AG20443 (cell line): ENCODE measurements around the gene DLST.

Source experiments
- DNase-seq: peaks from one replicate; pipeline ENCODE4 v3.0.0; 2012; ENCODE audit warnings: low spot score, mixed read lengths

DLST gene

DNA sequence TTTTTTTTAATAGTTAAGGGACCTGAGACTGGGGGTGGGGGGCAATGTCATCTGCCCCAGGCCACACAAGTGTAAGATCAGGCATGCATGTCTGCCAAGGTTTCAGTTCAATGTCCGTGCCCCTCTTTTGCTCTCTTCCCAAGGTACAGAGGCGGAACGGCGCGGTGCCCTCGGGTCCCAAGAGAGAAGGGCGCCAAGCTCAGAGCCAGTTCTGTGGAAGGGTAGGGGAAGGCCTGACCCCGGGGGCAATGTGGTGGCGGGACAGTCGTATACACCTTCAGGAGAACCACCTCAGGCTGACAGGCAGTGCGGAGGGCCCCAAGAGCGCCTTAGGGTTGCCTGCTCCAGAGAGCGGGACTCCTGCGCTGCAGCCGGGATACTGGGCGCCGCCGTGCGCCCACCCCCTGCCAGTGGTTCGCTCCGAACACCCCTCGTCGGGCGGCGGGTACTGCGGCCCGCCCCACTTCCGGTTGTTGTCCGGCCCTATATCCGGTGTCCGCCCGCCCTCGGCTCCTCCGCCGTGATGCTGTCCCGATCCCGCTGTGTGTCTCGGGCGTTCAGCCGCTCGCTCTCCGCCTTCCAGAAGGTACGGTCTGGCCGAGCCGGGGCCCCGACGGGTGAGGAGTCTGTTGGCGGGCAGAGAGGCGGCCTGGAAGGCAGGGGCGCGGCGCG, at the start of gene DLST:
DLST (plus strand) TSS at position 486 of the 672 bp plus-strand sequence; CDS start at position 524, 38 bp downstream.
- DNase-seq = peak; percentile 97

DNA sequence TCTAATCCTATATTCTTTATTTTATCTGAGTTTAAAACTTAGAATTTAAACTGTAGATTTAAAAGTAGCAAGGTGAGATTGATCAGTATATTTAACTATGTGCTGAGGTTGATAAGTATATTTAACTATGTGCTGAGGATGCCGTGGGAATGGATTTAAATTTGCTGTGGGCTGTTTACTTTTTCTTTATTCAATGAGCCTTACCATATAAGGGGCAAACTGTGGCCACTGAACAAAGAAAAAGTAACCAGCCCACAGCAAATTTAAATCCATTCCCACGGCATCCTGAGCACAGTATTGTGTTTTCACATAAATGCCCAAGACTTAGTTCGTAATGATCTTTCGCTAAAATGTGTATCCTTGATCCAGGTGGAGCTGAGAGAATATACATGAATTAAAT, 48.9 kb upstream of the DLST start:
- no peak for DNase-seq

DNA sequence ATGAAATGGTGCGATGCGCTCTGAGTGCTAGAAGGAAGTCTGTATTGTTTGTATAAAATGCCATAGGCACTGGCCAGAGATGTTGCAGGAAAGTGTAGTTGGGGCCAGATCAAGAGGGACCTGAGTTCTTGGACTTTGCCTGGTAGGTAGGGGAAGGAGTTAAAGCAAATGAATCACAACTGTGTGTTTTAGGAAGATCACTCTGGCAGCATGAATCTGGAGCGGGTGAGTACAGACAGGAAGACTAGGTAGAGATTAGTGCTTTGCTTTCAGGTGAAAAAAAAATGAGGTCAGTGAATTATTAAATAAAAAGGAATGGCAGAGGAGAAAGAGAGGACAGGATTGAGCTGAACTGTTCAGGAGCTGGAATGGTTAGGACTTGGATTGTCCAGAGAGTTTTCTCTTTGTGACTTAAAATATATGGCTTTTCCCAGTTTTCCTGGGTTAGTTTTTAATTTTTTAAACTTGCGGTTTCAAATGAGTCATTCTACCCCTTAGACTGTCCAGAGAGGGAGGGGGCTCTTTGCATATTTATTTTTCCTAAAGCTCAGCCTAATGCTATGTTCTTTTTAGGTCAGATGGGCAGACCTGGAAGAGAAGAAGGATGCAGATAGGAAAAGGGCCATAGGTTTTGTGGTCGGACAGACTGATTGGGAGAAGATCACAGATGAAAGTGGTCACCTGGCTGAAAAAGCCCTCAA, 46.9 kb upstream of the DLST start:
- no peak for DNase-seq

DNA sequence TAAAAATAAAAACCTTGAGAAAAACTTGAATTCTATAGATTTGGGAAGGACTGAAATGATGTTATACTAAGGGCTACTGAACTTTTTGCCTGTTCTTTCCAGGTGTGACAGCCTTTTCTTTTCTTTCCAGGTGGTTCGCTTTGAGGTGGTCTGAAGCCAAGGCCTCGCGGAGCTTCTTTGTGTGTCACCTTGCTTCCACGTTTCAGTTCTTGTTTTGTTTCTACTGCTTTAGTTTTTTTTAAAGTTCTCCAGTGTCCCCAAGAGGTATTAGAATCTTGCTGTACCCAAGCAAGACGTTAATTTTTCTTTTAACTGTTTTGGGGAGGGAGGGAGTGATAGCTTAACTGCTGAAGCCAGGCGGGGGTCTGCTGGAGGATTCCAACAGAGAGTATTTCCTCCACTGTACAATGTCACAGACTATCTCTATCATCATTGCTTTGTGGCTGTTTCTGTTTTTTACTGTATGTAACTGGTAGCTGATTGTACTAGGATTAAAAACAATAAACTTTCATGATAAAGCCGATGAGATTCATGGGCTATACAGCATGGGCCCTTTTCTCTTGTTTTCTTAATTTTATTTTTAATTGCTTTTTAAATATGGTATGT, 46.0 kb upstream of the DLST start:
- DNase-seq = no peak

DNA sequence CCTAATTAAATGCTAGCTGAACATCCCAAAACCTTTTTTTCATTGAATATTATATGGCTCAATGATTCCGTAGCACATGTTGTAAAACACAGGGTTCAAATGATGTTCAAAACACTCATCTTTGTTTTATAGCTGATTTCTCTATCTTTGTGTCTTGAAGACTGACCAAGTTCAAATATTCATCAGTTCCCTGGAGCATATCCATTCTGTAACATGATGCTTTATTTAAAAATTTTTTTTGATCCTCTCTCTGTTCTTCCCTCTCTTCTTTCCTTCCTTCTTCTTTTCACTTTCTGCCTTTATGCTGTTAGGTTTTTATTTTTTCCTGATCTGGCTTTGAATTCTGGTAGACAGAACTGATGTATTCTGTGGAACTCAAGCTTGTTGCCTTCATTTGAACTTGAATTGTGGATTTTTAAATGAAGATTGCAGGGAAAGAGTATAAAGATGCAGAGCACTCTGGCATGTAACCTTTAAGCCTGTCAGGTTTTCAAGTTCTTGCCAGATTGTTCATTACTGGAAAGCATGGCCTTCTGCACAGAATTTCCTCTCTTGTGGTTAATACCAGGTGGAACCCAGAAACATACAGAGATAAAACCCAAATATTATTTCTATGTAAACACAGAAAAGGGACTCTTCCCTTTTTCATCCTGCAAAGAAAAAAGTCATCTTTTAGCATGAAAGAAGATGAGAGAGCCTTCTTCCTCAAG, 45.3 kb upstream of the DLST start:
- no peak for DNase-seq

DNA sequence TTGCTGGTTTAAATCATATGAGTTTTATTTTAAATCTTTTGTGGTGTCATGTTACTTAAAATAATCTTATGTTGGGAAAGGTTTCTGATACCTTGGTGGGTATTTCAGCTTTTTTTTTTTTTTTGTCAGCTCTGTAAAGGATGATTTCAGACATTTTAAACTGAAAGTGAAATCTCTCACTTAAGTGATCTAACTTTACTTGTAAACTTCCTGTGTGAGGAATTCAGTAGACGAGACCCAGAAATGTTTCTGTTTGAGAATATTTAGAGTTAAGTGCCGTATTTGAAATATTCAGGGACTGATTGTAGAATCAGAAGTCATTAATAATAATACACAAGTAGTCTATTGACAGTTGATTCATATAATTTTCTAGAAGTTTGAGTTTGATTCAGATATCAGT, 43.5 kb upstream of the DLST start:
- DNase-seq = no peak

DNA sequence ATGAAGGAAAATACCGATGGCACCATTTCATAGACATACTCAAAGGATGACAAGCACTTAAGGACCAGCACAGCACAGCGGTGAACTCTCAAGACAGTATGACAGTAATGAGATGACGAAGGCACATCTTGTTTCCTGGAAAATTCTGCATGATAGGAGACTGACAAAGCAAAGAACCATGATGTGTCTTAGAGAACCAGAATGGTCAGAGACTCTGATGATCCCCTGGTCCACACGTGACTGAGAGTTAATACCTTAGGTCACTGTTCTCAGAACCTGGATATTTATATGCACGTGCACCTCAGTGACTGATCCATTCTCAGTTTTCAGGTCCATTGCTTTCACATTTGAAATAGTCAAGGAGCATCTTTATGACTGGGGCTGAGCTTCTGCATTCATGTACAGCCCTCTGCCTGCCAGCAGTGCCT, 41.1 kb upstream of the DLST start:
- DNase-seq = no peak

DNA sequence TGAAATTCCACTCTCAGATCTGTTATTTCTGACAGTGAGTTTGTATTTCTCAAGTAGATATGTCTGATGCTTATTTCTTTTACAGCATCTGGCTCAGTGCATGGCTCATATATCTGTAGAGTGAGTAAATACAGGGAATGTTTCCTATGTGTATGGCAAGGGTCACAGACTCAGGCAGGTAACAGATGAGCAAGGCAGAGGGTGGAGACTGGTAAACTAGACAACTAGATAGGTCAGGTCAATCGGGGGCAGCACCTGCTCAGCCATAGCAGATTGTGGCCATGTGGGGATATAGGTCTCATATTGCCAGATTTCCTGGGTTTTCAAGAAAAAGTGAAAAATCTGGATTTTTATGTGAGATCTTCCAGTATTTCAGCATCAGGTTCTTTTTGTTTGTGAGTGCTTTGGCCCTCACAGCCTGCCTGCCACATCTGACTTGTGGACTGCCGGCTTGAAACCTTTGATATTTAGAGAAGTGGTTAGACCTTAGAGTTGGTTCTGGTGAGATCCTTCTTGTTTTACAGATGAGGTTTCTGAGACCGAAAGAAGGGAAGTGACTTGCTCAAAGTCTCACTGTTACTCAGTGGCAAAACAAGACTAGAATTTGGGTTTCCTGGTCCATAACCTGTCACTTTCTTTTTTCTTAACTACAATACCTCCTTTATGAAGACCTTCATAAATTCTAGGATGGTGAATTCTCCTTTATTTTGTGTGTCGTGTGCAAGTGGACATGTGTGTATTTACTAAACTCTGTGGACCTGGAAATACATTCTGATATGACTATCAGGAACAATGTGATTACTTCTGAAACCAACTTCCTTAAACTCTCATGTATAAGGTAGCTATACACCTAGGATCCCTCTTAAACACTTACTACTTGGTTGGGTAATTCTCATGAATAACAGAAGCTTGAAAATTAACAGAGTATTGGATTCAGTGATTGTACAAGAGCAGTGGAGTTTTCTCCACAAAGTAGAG, 40.2 kb upstream of the DLST start:
- no peak for DNase-seq

DNA sequence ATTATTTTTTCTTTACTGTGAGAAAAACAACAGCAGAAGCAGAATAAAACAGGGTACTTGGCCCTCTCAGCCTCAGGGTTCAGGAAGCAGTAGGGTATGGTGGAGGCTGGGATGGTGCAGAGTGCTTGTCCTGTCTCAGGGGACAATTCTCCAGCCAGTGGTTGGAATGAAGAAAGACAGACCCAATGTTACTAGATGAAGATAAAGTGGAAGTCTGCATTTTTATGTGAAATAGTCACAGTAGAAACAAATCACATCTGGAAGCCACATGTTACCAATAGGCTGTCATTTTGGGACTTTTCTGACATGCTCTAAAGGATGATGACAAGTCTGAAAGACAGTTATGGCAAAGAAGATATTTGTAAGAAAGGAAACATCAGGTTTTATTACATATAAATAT, 38.1 kb upstream of the DLST start:
- DNase-seq = peak; percentile 76

DNA sequence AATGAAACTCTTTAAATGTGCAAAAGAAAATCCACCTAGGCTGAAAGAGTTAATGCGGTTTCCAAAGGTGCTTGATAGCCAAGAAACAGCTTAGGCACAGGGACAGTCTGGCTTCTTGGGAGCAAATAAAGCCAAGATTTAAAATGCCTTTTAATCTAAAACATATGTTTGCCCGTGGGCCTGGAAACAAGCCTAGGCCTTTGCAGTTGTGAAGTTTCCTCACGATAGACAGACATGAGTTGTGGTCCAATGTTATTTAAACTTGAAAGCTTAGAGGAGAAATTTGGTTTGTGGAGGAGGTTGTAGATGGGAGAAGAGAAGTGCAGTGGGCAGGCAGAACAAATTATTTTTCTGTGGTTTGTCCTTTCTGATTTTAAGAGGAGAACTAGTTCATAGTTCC, 35.5 kb upstream of the DLST start:
- DNase-seq = peak; percentile 56

DNA sequence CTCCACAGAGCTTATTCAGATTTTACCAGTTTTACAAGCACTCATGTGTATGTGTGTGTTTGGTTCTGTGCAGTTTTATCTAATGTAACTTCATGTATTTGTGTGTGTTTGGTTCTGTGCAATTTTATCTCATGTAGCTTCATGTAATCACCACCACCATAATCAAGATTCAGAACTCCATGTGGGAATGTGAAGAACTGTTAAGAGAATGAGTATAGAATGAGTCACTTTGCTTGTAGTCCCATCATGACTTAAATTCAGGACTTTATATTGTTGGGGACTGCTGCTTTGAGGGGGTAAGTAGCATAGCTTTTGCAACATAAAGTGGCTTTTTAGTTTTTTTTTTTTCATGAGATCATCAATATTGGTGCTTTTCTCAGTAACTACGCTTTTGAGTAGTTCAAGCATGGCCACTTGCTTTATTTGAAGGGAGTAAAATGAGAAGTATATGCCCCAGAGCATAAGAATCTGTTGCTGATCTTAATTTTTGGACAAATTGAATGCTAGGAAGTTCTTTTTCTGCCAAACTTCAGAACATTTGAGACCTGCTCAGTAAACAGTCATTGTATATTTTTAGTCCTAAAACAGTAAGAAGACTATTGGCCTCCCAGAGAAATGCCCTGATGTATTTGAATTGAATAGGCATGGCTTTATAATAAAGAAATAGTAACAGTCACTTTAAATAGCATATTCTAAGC, 34.6 kb upstream of the DLST start:
- DNase-seq = no peak

DNA sequence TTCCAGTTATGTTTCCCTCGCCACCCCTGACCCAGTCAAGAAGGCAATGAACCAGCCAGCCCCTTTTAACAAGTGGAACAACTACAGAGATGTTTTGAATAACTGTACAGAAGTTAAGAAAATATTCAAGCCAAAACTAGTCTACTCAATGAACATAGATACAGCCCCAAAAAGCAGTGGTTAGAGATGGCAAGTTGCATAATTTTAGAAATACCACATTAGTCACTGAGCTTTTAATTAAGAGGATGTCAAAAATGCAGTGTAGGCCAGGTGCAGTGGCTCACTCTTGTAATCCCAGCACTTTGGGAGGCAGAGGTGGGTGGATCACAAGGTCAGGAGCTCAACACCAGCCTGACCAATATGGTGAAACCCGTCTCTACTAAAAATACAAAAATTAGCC, 32.9 kb upstream of the DLST start:
- no peak for DNase-seq

DNA sequence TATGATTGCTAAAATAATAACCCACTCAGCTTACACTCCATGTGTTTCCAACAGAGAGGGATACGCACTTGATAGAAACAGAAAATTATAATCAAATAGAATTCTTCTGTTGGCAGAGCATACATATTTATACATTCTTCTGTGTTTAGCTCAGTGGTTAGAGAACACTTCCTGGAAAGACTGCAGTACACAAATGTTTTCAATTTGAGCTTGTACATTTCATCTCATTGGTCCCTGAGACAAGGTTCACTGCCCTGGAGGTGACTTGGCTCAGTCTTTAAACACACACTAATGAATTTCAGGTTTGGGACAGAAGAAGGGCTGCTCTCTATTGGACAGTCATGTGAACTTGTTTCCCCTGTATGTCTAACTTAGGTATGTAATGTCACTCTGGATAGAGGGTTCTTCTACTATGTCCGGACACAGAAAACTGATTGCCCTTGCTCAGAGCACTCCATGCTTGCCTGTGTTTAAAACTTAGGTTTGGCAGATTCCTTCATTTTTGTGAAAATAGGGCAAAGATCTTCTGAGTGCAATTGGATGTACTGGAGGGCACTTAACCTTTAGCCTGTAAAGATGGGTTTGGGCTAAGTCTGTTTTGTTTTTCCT, 28.7 kb upstream of the DLST start:
- peak; percentile 70 for DNase-seq

DNA sequence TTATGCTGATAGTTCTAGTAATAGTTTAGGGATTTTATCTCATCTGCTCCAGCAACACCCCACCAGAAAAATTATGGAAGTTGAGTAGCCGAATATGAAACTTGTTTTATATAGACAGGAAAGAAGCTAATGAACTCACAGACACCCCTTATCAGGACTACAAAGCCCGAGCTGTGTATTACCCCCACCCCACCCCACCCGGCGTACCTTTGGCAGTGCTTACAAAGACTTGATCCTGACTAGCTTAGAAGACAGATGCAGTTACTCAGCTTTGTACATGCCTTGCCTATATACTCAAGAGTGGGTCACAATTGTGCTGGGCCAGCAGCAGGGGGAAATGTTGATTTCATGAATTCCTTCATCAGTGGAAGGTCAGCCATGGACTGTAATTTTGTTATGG, 28.1 kb upstream of the DLST start:
- DNase-seq = no peak

DNA sequence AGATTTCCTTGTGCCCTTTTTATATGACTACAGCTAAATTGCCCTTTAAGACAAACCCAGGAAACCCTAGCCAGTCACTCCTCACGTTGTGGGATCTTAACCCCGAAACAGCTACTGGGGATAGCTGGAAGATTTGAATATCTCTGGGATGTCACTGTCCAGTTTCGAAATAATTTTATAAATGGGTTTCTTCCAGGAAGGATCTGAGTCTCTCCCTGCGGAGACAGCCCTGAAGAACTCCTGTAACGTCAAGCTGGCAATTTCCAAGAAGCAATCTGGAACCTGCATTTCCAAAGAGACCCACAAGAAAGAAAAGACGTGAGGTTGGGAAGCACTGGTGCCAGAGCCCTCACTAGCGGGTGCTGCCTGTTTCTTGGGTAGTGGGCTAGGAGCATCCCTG, 26.7 kb upstream of the DLST start:
- DNase-seq = no peak

DNA sequence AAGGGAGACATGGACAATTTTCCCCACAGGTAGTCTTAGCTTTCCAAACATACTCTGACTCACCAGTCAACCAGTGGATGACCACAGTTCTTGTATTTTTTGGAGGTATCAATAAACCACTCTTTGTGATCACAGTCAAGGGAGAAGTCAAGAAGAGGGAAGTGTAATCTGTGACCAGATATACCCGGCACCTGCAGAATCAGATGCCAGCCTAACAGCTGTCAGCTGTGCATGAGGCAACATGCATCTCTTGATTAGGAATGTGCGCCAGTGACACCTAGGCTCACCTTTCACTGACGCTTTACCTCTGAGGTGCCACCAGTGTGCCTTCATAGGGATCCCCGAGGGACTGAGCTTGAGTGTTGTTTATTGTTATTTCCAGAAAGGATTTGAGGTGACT, 25.8 kb upstream of the DLST start:
- DNase-seq = no peak

DNA sequence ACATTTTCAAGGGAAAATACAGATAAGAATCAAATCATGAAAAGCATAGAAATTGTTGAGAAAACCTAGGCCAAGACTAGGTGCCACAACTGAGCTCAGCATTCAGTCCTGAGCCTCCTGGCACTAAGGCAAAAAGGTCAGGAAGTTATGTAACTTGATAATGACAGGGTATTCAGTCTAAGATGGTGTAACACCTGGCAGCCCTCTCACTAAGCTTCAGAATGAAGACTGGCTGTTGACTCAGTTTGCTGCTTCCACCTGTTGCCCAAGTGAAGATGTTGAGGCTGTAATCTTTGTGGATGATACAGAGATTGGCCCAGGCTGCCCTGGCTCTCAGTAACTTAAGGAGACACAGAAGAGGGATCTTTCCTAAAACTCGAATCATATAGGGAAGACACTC, 25.4 kb upstream of the DLST start:
- no peak for DNase-seq

DNA sequence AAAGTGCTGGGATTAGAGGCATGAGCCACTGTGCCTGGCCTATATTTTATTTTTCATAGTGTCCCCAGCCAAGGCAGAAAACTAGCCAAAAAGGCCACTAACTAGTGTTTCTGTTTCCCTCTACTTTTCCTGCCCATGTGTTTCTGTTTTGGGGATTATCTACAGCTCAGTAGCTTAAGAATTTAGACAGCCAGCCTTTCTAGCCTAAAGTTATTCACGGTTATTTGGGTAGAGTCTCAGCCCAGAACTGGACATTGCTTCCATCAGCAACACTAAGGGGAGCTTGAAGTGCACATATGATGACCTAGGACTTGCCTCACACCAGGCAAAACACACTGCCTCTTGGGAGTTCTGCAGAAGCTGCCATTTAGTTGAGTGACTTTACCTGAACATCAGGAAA, 23.7 kb upstream of the DLST start:
- DNase-seq = peak; percentile 43

DNA sequence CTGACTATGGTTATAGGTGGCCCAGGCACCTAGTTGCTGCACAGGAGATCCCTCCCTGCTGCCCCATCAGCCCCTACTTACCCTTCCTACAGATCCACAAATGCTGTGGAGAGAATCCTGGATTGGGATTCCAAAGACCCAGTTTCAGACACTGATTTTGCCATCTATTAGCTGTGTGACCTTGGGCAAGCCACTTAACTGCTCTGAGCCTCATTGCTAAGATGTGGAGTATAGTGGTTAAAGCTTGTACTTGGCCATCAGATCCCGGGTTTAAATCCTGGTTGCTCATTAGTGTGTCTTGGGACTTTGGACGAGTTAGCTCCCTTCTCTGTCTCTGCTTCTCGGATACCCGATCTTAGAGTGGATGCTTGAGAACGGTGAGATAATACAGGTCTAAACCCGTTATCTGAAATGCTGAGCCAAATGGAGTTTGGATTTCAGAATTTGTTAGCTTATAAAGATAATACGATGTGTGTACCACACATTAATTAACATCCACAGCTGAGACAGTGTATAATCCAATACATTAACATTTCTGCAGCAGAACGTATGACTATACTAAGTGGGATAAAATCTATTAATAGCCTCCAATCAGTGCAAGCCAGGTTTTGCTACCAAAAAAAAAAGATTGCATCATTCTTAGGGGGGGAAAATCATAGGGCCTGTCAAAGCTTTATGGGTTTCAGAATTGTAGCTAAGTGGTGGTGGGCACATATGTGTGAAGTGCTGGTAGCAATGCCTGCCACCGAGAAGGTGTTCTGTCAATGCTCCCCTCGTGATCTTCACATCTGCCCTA, 21.8 kb upstream of the DLST start:
- DNase-seq = no peak
